ENCODE results near the gene ZNF711.
"Not testable (repeated sequence)": the region's sequence is repeated elsewhere in the genome, so short reads cannot be mapped to it uniquely, and the experiment has no call there.

Gene ZNF711

DNA sequence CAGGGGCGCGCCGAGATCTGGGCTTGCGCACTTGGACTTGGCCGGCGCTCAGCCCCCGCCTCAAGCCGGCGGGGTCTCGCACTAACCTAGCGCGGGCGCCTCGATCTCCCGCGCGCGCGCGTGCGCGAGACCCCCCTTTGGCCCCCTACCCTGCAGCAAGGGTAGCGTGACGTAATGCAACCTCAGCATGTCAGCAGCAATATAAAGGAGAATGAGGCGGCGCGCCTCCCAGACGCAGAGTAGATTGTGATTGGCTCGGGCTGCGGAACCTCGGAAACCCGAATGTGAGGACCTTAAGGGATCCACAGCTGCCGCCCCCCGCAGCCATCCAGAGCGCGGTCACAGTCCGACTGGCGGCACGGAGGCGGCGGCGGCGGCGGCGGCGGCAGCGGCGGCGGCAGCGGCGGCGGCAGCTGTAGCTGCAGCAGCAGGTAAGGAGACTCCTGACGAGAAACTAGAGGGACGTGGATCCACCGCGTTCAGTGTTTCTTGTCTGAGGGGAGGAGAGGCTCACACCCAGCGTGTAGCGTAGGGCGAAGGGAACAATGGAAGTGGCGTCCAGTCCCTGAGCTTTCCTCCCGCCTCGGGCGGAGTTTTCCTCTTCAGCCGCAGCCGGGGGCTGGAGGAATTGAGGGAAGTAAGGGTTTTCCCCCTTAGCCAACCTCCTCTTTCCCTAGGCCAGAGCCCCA is at the start of gene ZNF711, which contains the start of gene SATL1:
ZNF711 (plus strand) TSS at position 231 of the 689 bp plus-strand sequence. CDS start 3,582 bp downstream, outside the sequence.
SATL1 (minus strand) TSS at position 19 of the 689 bp plus-strand sequence. CDS start 134,811 bp downstream, outside the sequence.
- DNase-seq (ENCODE audit: low read depth), result no peak

DNA sequence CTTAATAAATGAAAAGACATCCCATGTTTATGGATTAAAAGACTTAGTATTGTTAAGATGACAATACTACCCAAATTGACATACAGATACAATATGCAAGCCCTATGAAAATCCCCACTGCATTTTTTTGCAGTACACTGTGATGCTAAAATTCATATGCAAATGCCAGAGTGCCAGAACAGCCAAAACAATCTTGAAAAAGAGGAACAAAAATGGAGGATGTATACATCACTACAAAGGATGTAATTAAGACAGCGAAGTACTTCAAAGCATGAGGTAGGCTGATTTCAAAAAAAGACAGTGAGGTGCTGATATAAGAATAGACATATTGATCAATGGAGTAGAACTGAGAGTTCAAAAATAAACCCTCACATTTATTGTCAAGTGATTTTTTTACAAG is 47.5 kb upstream of the ZNF711 start:
- no peak for DNase-seq (ENCODE audit: low read depth)

DNA sequence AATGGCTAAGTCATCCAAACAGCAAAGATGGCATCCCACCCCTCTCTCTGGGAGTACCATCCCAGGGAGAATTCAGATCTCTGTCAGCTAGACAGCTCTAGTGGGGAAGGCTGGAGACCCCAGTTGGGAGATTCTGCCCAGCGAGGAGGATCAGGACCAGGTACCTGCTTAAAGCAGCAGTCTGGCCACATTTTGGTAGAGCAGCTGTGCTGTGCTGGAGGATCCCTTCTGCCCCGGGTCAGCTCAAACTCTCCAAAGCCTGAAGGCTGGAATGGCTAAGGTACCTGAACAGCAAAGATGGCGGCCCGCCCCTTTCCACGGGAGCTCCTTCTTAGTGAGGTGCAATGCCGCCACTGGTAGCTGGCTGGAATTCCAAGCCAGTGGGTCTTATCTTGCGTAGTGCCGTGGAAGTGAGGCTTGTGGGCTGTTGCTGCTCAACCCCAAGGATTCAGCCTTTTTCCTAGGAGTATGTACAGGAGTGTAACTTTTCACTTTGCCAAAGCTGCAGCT is 40.3 kb upstream of the ZNF711 start:
- no peak for DNase-seq (ENCODE audit: low read depth)

DNA sequence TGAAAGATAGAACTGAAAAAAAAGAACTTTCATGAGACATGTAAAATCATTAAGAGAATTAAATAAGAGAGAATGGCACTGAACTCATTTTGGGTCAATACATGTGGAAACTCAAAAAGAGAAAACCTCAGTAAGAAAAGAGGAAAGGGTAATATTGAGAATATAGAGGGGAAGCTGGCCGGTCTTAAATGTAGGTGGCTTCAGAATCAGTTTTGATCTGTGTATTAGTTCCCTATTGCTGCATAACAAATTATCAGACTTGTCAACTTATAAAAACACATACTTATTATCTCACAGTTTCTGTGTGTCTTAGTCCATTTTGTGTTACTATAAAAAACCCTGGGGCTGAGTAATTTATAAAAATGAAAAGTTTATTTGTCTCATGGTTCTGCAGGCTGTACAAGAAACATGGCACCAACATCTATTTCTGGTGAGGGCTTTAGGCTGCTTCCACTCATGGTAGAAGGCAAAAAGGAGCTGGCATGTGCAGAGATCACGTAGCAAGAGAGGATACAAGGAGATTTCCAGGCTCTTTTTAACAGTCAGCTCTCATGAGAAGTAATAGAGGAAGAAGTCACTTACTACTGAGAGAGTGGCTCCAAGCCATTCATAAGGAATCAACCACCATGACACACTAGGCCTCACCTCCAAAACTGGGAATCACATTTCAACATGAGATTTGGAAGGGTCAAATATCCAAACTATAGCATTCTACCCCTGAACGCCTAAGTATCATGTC is 29.8 kb upstream of the ZNF711 start:
- no peak for DNase-seq (ENCODE audit: low read depth)

DNA sequence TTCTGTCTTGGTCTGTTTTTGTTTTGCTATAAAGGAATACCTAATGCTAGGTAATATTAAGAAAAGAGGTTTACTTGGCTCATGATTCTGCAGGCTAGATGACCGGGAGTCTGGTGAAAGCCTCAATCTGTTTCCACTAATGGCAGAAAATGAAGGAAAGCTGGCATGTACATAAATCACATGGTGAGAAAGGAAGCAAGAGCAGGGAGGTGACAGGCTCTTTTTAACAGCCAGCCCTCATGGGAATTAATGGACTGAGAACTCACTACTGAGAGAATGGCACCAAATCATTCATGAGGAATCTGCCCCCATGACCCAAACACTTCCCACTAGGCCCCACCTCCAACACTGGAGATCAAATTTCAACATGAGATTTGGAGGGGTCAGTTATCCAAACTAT is 27.8 kb upstream of the ZNF711 start:
- DNase-seq (ENCODE audit: low read depth), result no peak

DNA sequence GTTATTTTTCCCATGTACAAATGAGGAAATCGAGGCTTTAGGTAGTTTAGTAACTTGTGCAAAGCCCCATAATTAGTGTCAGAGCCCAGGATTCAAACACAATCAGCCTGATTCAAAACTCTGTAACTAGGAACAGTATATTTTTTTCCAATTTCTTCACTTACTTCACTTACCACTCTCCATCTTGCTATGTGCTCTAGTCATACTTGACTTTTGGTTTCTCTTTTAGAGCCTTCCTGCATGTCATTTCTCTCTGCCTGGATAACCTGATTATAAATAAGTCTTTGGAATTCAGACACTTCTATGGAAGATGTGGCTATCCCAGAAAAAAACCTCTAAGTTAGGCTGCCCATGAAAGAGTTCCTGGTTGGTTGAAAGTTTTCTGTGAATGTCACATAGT is 22.4 kb upstream of the ZNF711 start:
- DNase-seq (ENCODE audit: low read depth), result no peak

DNA sequence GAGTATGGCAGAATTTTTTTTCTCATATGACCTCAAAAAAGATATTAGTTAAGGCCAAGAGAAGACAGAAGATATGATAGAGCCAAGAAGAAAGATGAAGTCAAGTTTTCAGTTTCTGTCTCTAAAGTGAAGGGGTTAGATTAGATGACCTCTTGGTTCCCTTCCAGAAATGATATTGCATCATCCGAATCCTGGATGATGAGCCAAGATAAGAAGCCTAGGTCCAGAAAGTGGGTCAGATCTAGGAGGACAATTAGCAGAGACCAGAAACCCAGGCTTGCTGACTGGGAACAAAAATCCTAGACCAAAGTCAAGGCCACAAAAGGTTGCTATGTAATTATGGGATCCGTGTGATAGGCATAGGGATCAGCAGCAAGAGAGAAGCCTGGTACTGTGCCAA is 20.4 kb upstream of the ZNF711 start:
- DNase-seq (ENCODE audit: low read depth), result no peak

DNA sequence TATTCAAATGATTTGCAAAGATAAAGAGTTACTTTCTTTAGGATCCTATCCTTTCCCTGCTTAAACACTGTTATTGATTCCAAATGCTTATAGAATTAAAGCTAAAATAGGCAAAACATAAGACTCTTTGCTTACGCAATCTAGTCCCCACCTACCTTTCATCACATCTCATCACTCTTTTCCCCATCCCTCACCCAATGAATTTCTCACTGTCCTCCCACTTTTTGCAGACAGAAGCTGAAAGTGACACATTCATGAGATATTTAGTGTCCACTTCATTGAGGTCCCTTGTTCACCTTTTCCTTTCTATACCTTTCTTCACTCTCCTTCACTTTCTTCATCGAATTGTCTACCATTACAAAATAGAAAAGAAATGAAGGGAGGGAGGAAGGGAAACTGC is 636 bp upstream of the ZNF711 start:
- no peak for DNase-seq (ENCODE audit: low read depth)

DNA sequence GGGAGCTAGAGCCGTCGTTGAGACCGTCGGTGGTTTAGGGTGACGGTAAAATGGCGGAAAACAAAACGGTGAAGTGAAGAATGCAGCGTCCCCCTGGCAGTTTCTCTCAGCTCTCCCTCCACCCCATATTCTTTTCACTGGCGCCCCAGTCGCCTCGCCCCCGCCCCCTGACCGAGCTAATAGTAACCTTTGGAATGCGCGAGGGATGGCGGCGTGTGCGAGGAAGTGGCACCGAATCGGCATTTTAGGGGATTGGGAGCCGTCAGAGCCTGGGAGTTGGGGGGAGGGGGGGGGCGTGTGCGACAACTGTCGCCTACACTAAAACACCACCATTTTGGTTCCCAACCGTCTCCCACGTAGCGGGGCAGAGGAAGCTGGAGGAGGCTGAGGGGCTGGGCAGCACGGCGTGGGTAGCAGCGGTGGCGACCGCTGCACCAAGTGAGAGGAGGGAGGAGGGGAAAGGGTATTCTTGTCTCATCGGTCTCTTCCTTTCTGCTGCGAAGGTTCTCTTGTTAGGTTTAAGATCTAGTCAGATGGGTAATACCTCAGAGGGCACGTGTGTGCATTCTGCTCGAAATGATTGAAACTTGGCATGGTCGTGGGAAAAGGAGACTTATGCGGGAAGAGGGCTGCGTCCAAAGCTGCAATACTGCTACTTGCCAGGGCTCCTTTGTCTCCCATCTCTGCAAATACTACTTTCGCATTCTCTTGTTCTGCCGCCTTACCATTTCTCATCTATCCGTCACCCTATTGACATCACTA is 840 bp downstream of the ZNF711 start:
- DNase-seq (ENCODE audit: low read depth), result no peak

DNA sequence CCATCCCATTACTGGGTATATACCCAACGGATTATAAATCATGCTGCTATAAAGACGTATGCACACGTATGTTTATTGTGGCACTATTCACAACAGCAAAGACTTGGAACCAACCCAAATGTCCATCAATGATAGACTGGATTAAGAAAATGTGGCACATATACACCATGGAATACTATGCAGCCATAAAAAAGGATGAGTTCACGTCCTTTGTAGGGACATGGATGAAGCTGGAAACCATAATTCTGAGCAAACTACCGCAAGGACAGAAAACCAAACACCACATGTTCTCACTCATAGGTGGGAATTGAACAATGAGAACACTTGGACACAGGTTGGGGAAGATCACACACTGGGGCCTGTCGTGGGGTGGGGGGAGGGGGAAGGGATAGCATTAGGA is 41.5 kb downstream of the ZNF711 start:
- DNase-seq (ENCODE audit: low read depth), result not testable (repeated sequence)

DNA sequence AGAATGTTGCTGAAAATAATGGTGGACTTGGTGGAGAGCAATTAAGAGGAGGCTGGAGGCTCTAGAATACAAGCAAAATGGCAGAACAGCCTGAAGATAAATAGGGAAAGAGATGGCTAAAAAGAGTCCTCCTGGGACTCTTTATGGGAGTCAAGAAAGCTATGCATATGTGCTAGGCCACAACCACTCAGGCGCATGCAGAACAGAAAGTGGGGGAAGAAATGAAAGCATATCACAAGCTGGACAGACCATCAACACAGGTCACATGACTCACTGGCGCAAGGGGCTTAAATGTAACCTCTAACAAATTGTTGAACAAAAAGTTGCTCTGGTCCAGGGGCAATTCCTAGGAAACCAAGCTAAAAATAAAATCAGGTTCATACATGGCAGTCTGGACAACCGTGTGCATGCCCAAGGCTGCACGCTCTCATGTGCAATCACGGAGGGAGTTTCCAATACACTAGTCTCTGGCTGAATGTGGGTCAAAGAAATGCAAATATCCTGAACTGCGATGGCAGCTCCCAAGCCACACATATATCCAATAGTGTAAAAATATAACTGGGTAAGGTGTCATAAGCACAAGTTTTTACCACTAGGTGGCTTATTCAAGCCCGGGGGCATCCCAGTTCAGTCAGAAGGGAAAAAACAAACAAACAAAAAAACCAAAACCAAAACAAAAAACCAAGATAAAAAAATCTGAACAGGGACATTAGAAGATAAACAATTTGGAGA is 45.4 kb downstream of the ZNF711 start:
- no peak for DNase-seq (ENCODE audit: low read depth)

DNA sequence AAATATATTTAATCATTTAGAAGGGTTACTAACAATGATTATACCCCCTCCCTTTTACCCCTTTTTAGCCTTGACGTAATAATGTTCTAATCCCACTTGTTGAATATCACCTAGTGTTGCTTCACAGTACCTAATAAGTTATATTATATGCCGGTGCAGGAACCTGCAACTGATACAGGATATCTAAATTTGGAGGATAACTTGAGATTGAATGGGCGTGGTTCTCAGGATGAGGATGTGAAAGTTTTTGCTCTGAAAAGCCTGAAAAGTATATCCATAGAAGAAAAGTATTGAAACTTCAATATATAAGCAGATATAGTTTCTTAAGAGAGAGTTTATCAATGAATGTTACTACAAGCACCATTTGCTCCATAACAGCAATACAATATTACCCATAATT is 59.8 kb downstream of the ZNF711 start:
- no peak for DNase-seq (ENCODE audit: low read depth)

DNA sequence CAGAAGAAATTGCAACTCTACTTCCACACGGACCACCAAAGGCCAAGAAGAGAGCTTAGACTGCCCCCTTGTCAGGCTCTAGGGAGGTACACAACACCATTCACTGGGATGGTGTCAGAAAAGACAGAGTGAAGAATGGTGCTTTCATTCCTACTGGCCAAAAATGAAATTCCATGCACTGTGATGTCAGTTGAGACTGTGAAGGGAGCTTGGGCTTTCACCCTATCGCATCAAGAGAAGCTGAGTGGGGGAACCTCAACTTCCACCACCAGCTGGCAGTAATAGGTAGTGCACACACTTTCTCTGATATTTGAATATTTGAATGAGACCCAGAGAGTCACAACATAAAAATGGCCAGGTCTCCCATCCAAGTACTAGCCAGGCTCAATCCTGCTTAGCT is 65.9 kb downstream of the ZNF711 start:
- no peak for DNase-seq (ENCODE audit: low read depth)

DNA sequence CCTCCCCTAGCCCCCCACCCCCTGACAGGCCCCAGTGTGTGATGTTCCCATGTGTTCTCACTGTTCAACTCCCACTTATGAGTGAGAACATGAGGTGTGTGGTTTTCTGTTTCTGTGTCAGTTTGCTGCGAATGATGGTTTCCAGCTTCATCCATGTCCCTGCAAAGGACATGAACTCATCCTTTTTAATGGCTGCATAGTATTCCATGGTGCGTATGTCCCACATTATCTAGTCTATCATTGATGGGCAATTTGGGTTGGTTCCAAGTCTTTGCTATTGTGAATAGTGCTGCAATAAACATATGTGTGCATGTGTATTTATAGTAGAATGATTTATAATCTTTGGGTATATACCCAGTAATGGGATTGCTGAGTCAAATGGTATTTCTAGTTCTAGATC is 67.6 kb downstream of the ZNF711 start:
- DNase-seq (ENCODE audit: low read depth), result not testable (repeated sequence)
